Ishikawa (cell line): ENCODE data around the gene IL1RAPL1.

ENCODE experiments used
- CEBPB ChIP-seq: IDR thresholded peaks from 2 replicates; pipeline ENCODE4 v1.6.1; 2012
- CREB1 ChIP-seq: IDR thresholded peaks from 2 replicates; pipeline ENCODE4 v1.6.1; 2012; ENCODE audit warnings: low read depth
- EGR1 ChIP-seq: IDR thresholded peaks from 2 replicates; pipeline ENCODE4 v1.6.1; 2012
- EP300 ChIP-seq: IDR thresholded peaks from 2 replicates; pipeline ENCODE4 v1.6.1; 2012; ENCODE audit warnings: borderline replicate concordance
- FOXM1 ChIP-seq: IDR thresholded peaks from 2 replicates; pipeline ENCODE4 v1.6.1; 2012; ENCODE audit warnings: low read depth, borderline replicate concordance
- MAX ChIP-seq: IDR thresholded peaks from 2 replicates; pipeline ENCODE4 v1.6.1; 2012
- NFIC ChIP-seq: IDR thresholded peaks from 2 replicates; pipeline ENCODE4 v1.6.1; 2012
- RAD21 ChIP-seq: IDR thresholded peaks from 2 replicates; pipeline ENCODE4 v1.6.1; 2012; ENCODE audit warnings: low read depth
- REST ChIP-seq: IDR thresholded peaks from 2 replicates; pipeline ENCODE4 v1.6.1; 2012; ENCODE audit warnings: low read depth, mild to moderate bottlenecking
- TAF1 ChIP-seq: IDR thresholded peaks from 2 replicates; pipeline ENCODE4 v1.6.1; 2012; ENCODE audit warnings: low read depth, mild to moderate bottlenecking
- TCF12 ChIP-seq: IDR thresholded peaks from 2 replicates; pipeline ENCODE4 v1.6.1; 2012; ENCODE audit warnings: low read depth
- TEAD4 ChIP-seq: IDR thresholded peaks from 2 replicates; pipeline ENCODE4 v1.6.1; 2012
- YY1 ChIP-seq: IDR thresholded peaks from 2 replicates; pipeline ENCODE4 v1.6.1; 2012; ENCODE audit warnings: low read depth
- ZBTB7A ChIP-seq: IDR thresholded peaks from 2 replicates; pipeline ENCODE4 v1.6.1; 2012; ENCODE audit warnings: low read depth
- TF ChIP-seq, protein P1 (sequence below): IDR thresholded peaks from 2 replicates; pipeline ENCODE4 v1.6.1; 2012

Gene IL1RAPL1

DNA sequence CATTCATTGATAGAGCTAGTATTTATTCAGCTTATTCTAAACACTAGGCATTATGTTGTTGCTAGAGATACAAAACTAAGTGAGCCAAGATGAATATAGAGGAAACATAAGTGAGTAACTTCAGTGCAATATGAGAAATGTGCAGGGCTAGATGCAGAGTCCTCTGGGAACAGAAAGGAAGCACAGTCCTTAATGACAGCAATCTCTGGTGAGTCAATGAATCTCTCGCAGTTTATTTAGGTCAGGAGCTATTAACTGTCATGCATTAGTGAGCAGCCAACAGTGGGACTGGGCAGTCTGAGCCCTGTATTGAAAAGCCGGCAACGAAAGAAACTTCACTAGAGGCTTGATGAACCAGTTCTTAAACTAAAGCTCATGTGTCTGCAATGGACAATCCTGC is 1030.0 kb downstream of the IL1RAPL1 start:
- TF ChIP-seq NFIC, result no peak
- no peak for TF ChIP-seq CEBPB
- TF ChIP-seq MAX, result no peak
- no peak for TF ChIP-seq FOXM1
- no peak for TF ChIP-seq YY1
- TF ChIP-seq TEAD4, result no peak
- no peak for TF ChIP-seq CREB1
- TF ChIP-seq ZBTB7A, result no peak
- TF ChIP-seq, protein P1, sequence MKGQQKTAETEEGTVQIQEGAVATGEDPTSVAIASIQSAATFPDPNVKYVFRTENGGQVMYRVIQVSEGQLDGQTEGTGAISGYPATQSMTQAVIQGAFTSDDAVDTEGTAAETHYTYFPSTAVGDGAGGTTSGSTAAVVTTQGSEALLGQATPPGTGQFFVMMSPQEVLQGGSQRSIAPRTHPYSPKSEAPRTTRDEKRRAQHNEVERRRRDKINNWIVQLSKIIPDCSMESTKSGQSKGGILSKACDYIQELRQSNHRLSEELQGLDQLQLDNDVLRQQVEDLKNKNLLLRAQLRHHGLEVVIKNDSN, result no peak
- no peak for TF ChIP-seq TAF1
- no peak for TF ChIP-seq EP300
- no peak for TF ChIP-seq TCF12

GRCh38 chrX:29617725-29618124 is 1030.5 kb downstream of the IL1RAPL1 start:
- TF ChIP-seq EP300 (no peak), ZBTB7A (no peak), REST (no peak), YY1 (no peak), RAD21 (no peak), TCF12 (no peak), TEAD4 (no peak), FOXM1 (no peak)
- TF ChIP-seq, protein P1, result no peak

GRCh38 chrX:29627833-29628232 is 1040.6 kb downstream of the IL1RAPL1 start:
- TF ChIP-seq CREB1, result no peak
- TF ChIP-seq EP300, result no peak
- no peak for TF ChIP-seq TEAD4

DNA sequence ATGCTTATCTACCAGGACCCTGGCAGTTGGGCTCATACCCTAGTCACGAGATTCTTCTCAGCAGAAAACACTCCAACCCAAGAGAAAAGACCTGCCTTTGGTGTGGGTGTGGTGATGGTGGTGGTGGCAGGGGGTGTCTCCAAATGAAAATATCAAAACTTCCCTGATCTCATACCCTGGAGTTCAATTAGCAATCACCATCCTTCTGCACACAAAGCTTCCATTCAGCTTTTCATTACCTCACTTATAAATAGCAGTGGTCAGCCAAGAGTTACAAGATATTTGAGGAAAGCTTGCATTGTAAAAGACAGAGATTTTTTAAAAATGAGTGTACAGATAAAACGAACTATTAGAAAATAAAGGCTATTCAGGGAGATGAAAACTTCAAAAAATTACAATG is 1047.3 kb downstream of the IL1RAPL1 start:
- TF ChIP-seq, protein P1, result no peak

GRCh38 chrX:29636331-29636730 is 1049.1 kb downstream of the IL1RAPL1 start:
- no peak for TF ChIP-seq TCF12
- TF ChIP-seq, protein P1, result no peak
- TF ChIP-seq CEBPB, result no peak
- TF ChIP-seq TEAD4, result no peak
- TF ChIP-seq MAX, result no peak
- TF ChIP-seq CREB1, result no peak
- no peak for TF ChIP-seq NFIC
- TF ChIP-seq EP300, result no peak
- no peak for TF ChIP-seq YY1
- TF ChIP-seq REST, result no peak
- no peak for TF ChIP-seq ZBTB7A
- no peak for TF ChIP-seq EGR1
- TF ChIP-seq TAF1, result no peak
- TF ChIP-seq RAD21, result no peak
- TF ChIP-seq FOXM1, result no peak

- TF ChIP-seq TAF1 (no peak), CREB1 (no peak), YY1 (no peak), EGR1 (no peak), CEBPB (no peak)
These were observed 1052.9 kb downstream of the IL1RAPL1 start for GRCh38 chrX:29640106-29640505.
